Measurements from ENCODE around the gene ATP13A3. TPM values are rescaled to one million over a fixed set of nuclear protein-coding genes. Genes with fewer than 3 reads are reported as not detected.

The ATP13A3 gene
- total RNA-seq, 1 donor from 2014 or later: 74.6 TPM

- peaks cover 27% of the 10 kb centered on the region for H3K4me1 Mint-ChIP-seq
Observed at GRCh38 chr3:194395778-194396538, 90.8 kb downstream of the ATP13A3 start.

DNA sequence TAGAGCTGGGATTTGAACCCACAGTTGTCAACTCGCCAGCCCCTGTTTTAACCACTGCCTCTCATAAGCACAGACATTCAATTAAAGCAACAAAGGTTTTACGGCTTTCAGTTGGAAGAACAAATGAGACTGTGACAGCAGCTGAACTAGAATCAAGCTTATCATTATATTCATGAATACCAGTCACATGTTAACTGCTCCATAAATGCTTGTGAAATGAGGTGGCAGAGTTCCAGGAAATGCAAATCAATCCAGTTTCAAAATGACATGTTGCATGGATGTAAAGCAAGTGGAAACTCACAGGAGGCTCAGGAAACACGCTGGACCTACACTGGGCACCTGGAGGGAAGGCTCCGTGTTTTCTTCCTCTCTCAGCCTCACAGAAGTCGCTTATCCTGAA, 91.6 kb downstream of the ATP13A3 start:
- H3K27ac Mint-ChIP-seq (ENCODE audit: unreplicated experiment): no peak overlapping the region
- H3K4me3 Mint-ChIP-seq: no peak overlapping the region
- peaks cover 10% of the 10 kb centered on the region for H3K9me3 Mint-ChIP-seq
- peaks cover 4% of the 10 kb centered on the region for H3K36me3 Mint-ChIP-seq (ENCODE audit: low read depth)
- H3K4me1 Mint-ChIP-seq: peaks cover 27% of the 10 kb centered on the region
- TF ChIP-seq CTCF (conservative IDR thresholded peaks at IDR 0.05): no peak
- no peak for DNase-seq (ENCODE audit: low read depth, low spot score)
- H3K27me3 Mint-ChIP-seq (ENCODE audit: low read depth): peaks cover 3% of the 10 kb centered on the region

More at GRCh38 chr3:194395778-194396538, 90.8 kb downstream of the ATP13A3 start:
- no peak for TF ChIP-seq CTCF (conservative IDR thresholded peaks at IDR 0.05)
- Mint-ChIP-seq H3K27ac (ENCODE audit: unreplicated experiment) (no peak overlapping the region), H3K27me3 (ENCODE audit: low read depth) (peaks cover 3% of the 10 kb centered on the region), H3K9me3 (peaks cover 5% of the 10 kb centered on the region), H3K4me3 (no peak overlapping the region), H3K36me3 (ENCODE audit: low read depth) (peaks cover 1% of the 10 kb centered on the region)
- no peak for DNase-seq (ENCODE audit: low read depth, low spot score)

DNA sequence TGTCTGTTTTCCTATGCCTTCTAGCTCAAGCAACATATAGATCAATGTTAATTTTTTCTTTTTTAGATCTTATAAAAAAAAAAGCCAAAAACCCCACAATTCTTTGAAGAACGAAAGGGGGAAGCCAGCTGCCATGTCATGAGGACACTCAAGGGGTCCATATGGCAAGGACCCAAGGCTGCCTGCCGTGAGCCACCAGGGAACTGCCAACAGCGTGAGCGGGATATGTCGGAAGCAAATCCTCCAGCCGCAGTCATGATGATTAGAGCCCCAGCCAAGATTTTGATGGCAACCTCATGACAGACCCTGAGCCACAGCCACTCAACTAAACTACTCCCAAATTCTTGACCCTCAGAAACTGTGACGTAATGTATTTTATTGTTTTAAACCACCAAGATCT, 94.2 kb downstream of the ATP13A3 start:
- no peak overlapping the region for H3K4me3 Mint-ChIP-seq
- no peak for DNase-seq (ENCODE audit: low read depth, low spot score)
- H3K27me3 Mint-ChIP-seq (ENCODE audit: low read depth): peaks cover 3% of the 10 kb centered on the region
- H3K27ac Mint-ChIP-seq (ENCODE audit: unreplicated experiment): no peak overlapping the region
- H3K36me3 Mint-ChIP-seq (ENCODE audit: low read depth): peaks cover 4% of the 10 kb centered on the region
- H3K9me3 Mint-ChIP-seq: peaks cover 16% of the 10 kb centered on the region
- H3K4me1 Mint-ChIP-seq: peaks cover 15% of the 10 kb centered on the region
- no peak for TF ChIP-seq CTCF (conservative IDR thresholded peaks at IDR 0.05)

DNA sequence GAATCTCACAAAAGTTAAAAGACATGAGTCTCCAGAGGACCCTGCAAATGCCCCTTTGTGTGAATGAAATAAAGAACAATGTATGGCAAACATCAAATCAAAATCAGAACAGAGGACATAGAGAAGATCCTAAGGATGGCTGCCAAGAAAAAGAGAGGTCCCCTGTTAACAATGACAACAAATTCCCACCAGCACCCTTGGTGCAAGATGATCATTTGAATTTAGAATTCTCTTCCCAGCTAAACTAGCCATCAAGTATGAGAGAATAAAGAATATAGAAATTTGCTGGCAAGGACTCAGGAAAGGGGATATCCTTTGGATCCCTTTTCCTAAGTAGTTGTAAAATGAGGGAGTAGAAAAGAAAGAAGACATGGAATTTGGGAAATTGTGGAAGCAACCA, 96.0 kb downstream of the ATP13A3 start:
- no peak for TF ChIP-seq CTCF (conservative IDR thresholded peaks at IDR 0.05)
- peaks cover 6% of the 10 kb centered on the region for H3K27me3 Mint-ChIP-seq (ENCODE audit: low read depth)
- H3K4me3 Mint-ChIP-seq: no peak overlapping the region
- peaks cover 16% of the 10 kb centered on the region for H3K9me3 Mint-ChIP-seq
- H3K36me3 Mint-ChIP-seq (ENCODE audit: low read depth): peaks cover 4% of the 10 kb centered on the region
- H3K4me1 Mint-ChIP-seq: peaks cover 19% of the 10 kb centered on the region
- no peak overlapping the region for H3K27ac Mint-ChIP-seq (ENCODE audit: unreplicated experiment)
- no peak for DNase-seq (ENCODE audit: low read depth, low spot score)

GRCh38 chr3:194389269-194389668, 97.5 kb downstream of the ATP13A3 start:
- Mint-ChIP-seq H3K36me3 (ENCODE audit: low read depth) (peaks cover 4% of the 10 kb centered on the region), H3K27ac (ENCODE audit: unreplicated experiment) (no peak overlapping the region)
- no peak for DNase-seq (ENCODE audit: low read depth, low spot score)

More at GRCh38 chr3:194389269-194389668, 97.5 kb downstream of the ATP13A3 start:
- no peak for TF ChIP-seq CTCF (conservative IDR thresholded peaks at IDR 0.05)
- H3K27me3 Mint-ChIP-seq (ENCODE audit: low read depth): peaks cover 4% of the 10 kb centered on the region
- peaks cover 11% of the 10 kb centered on the region for H3K4me1 Mint-ChIP-seq
- peaks cover 16% of the 10 kb centered on the region for H3K9me3 Mint-ChIP-seq
- no peak overlapping the region for H3K4me3 Mint-ChIP-seq
